ENCODE results near the gene RALGPS1. TPM values are rescaled to one million over a fixed set of nuclear protein-coding genes. Genes with fewer than 3 reads are reported as not detected.
"Not testable (repeated sequence)": the region's sequence is repeated elsewhere in the genome, so short reads cannot be mapped to it uniquely, and the experiment has no call there.

The RALGPS1 gene
- total and polyA plus RNA-seq, 2 experiments from 2014 or later: 13.1 to 22.1 TPM

DNA sequence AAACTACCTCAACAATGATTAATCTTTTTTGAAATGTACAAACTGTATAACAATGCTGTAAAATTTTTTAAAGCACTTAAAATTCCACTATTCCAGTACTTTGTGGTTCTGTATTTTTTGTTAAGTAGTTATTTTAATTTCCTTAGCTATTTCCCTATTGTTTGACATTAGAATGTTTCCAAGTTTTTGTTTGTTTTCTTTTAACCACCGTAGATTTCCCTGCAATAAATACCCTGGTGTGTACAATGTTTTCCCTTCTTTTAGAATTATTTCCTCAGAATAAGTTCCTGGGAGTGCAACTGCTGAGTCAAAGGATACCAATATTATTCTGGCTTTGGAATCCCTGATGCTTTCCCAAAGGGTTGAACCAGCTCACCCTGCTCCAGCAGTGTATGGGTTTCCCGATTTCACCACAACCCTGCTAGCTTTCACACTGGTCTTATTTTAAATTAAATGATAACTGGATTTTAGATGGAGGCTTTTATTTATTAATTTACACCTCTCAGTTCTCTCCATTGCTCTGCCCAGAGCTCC, 228.4 kb downstream of the RALGPS1 start:
- Histone ChIP-seq H4K20me1 (ENCODE audit: insufficient read depth, poor library complexity, severe bottlenecking) (no peaks in the 10 kb centered on the region), H3K27me3 (no peaks in the 10 kb centered on the region), H2AFZ (no peak overlapping the region), H3K4me2 (no peak overlapping the region), H3K36me3 (replicated peaks; ENCODE audit: insufficient read depth, low read depth) (no peaks in the 10 kb centered on the region), H3K4me3 (no peak overlapping the region), H3K4me1 (ENCODE audit: insufficient read depth) (no peaks in the 10 kb centered on the region), H3K9me3 (ENCODE audit: low read depth) (no peaks in the 10 kb centered on the region), H3K9me2 (replicated peaks; ENCODE audit: insufficient read depth) (no peaks in the 10 kb centered on the region), H3K27ac (no peak overlapping the region), H3K79me2 (no peaks in the 10 kb centered on the region)
- no peak for TF ChIP-seq EZH2phosphoT487 (IDR thresholded peaks at IDR 0.05; ENCODE audit: low read depth, severe bottlenecking, unreplicated experiment)
- TF ChIP-seq EZH2 (IDR thresholded peaks at IDR 0.05; ENCODE audit: borderline replicate concordance): no peak
- TF ChIP-seq, protein P1, sequence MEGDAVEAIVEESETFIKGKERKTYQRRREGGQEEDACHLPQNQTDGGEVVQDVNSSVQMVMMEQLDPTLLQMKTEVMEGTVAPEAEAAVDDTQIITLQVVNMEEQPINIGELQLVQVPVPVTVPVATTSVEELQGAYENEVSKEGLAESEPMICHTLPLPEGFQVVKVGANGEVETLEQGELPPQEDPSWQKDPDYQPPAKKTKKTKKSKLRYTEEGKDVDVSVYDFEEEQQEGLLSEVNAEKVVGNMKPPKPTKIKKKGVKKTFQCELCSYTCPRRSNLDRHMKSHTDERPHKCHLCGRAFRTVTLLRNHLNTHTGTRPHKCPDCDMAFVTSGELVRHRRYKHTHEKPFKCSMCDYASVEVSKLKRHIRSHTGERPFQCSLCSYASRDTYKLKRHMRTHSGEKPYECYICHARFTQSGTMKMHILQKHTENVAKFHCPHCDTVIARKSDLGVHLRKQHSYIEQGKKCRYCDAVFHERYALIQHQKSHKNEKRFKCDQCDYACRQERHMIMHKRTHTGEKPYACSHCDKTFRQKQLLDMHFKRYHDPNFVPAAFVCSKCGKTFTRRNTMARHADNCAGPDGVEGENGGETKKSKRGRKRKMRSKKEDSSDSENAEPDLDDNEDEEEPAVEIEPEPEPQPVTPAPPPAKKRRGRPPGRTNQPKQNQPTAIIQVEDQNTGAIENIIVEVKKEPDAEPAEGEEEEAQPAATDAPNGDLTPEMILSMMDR (IDR thresholded peaks at IDR 0.05; ENCODE audit: poor library complexity): no peak
- no peak for DNase-seq (ENCODE audit: low spot score)
- WGBS (ENCODE audit: low lambda C conversion rate, missing lambda C conversion rate): 59% methylated on average over 2 of the region's 2 CpGs

DNA sequence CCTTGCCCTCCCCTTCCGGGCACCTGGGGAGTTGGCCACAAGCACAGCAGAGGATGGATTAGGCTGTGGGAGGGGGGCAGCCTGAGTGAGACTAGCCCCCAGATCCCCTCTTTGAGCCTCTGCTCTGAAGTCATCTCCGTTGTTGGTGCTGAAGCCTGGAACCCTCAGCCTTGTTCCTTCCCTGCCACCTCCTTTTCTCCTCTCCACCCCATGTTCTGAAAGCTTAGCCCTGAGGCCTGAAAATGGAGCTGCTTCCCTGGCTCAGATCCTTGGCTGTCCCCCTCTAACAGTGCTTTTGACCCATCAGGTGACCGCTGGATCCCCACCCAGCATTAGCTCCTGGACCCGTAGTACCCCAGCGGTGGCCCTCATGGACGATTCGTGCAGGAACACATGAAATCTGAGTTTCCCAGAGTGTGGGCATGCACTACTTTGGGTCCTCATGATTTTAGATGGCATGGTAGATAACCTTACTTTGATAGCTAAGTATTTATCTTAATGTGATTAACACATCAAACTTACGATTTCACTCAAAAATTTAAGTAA, 229.4 kb downstream of the RALGPS1 start:
- WGBS (ENCODE audit: low lambda C conversion rate, missing lambda C conversion rate): 94% methylated on average over 8 of the region's 8 CpGs
- Histone ChIP-seq H2AFZ (no peak overlapping the region), H3K27ac (no peak overlapping the region), H3K27me3 (no peaks in the 10 kb centered on the region), H4K20me1 (ENCODE audit: insufficient read depth, poor library complexity, severe bottlenecking) (no peaks in the 10 kb centered on the region), H3K9me2 (replicated peaks; ENCODE audit: insufficient read depth) (no peaks in the 10 kb centered on the region), H3K79me2 (no peaks in the 10 kb centered on the region), H3K9me3 (ENCODE audit: low read depth) (no peaks in the 10 kb centered on the region), H3K4me3 (no peak overlapping the region), H3K36me3 (replicated peaks; ENCODE audit: insufficient read depth, low read depth) (no peaks in the 10 kb centered on the region), H3K4me1 (ENCODE audit: insufficient read depth) (no peaks in the 10 kb centered on the region), H3K4me2 (no peak overlapping the region)
- no peak for DNase-seq (ENCODE audit: low spot score)
- TF ChIP-seq EZH2 (IDR thresholded peaks at IDR 0.05; ENCODE audit: borderline replicate concordance) (no peak), EZH2phosphoT487 (IDR thresholded peaks at IDR 0.05; ENCODE audit: low read depth, severe bottlenecking, unreplicated experiment) (no peak)
- TF ChIP-seq, protein P1 (IDR thresholded peaks at IDR 0.05; ENCODE audit: poor library complexity): no peak

DNA sequence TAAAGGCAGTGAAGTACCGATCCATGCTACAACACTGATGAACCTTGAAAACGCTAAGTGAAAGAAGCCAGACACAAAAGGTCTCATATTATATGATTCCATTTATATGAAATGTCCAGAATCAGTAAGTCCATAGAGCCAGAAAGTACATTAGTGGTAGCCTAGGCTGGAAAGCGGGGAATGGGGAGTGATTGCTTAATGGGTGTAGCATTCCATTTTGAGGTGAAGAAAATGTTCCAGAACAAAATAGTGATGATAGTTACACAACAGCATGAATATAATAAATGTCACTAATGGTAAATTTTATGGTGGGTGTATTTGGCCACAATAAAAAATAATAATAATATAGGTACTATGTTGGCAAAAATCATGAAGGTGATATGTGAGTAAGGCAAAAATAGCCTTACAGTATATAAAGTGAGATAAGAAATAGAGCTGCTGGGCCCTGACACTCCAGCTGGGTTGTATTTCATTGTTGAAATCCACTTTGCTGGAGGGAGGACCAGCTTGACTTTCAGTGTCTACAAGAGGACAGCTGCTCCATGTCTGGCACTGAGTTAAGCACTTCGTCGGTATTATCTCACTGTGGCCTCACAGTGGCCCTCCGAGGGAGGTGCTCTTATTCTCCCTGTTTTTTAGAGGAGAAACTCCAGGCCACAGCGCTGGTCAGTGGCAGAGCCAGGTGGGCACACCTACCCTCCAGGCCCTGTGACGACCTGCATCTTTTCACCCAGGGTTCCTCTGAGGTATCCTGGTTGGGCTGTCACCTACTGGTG, 230.3 kb downstream of the RALGPS1 start:
- H3K4me2 ChIP-seq: no peak overlapping the region
- DNase-seq (ENCODE audit: low spot score): no peak
- no peaks in the 10 kb centered on the region for H3K27me3 ChIP-seq
- no peak overlapping the region for H2AFZ ChIP-seq
- H3K9me2 ChIP-seq (replicated peaks; ENCODE audit: insufficient read depth): no peaks in the 10 kb centered on the region
- no peaks in the 10 kb centered on the region for H4K20me1 ChIP-seq (ENCODE audit: insufficient read depth, poor library complexity, severe bottlenecking)
- WGBS (ENCODE audit: low lambda C conversion rate, missing lambda C conversion rate): 83% methylated on average over 8 of the region's 8 CpGs
- H3K79me2 ChIP-seq: no peaks in the 10 kb centered on the region
- TF ChIP-seq EZH2phosphoT487 (IDR thresholded peaks at IDR 0.05; ENCODE audit: low read depth, severe bottlenecking, unreplicated experiment) (no peak), EZH2 (IDR thresholded peaks at IDR 0.05; ENCODE audit: borderline replicate concordance) (no peak)
- TF ChIP-seq, protein P1 (IDR thresholded peaks at IDR 0.05; ENCODE audit: poor library complexity): no peak
- H3K9me3 ChIP-seq (ENCODE audit: low read depth): no peaks in the 10 kb centered on the region
- no peaks in the 10 kb centered on the region for H3K4me1 ChIP-seq (ENCODE audit: insufficient read depth)
- H3K4me3 ChIP-seq: no peak overlapping the region
- no peak overlapping the region for H3K27ac ChIP-seq
- H3K36me3 ChIP-seq (replicated peaks; ENCODE audit: insufficient read depth, low read depth): no peaks in the 10 kb centered on the region

DNA sequence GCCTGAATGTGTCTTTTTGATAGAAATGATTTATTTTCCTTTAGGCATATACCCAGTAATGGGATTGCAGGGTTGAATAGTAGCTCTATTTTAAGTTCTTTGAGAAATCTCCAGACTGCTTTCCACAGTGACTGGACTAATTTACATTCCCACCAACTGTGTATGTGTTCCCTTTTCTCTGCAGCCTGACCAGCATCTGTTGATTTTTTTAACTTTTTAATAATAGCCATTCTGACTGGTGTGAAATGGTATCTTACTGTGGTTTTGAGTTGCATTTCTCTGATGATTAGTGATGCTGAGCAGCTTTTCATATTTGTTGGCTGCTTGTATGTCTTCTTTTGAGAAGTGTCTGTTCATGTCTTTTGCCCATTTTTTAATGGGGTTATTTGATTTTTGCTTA, 232.3 kb downstream of the RALGPS1 start:
- not testable (repeated sequence) for H3K4me1 ChIP-seq (ENCODE audit: insufficient read depth); H2AFZ ChIP-seq; DNase-seq (ENCODE audit: low spot score); H3K36me3 ChIP-seq (replicated peaks; ENCODE audit: insufficient read depth, low read depth); H3K27ac ChIP-seq; H3K4me2 ChIP-seq; H3K27me3 ChIP-seq; H3K4me3 ChIP-seq; H3K9me2 ChIP-seq (replicated peaks; ENCODE audit: insufficient read depth); H4K20me1 ChIP-seq (ENCODE audit: insufficient read depth, poor library complexity, severe bottlenecking); H3K79me2 ChIP-seq; H3K9me3 ChIP-seq (ENCODE audit: low read depth)
